Neural cell (in vitro differentiated cells): ENCODE results near the gene UMOD. TPM values are rescaled to one million over a fixed set of nuclear protein-coding genes. Genes with fewer than 3 reads are reported as not detected.

Source experiments
- H2AFZ ChIP-seq: fragments of 200-600, 300-800 bp; sonication (generic), shearing (Covaris generic); 2 replicates; pipeline ENCODE4 v1.6.0; 2014; ENCODE audit warnings: low read depth, mild to moderate bottlenecking, antibody characterized with exemption, low read length, moderate library complexity
- H3F3A ChIP-seq: fragments of 200-600 bp; shearing (Covaris generic); 2 replicates; pipeline ENCODE4 v1.6.1; 2016; ENCODE audit warnings: mild to moderate bottlenecking, moderate library complexity, mixed read lengths, antibody characterized with exemption, low read length; ENCODE audit not compliant: insufficient read depth, poor library complexity, severe bottlenecking
- H3K27ac ChIP-seq: fragments of 200-600, 300-800 bp; sonication (generic), shearing (Covaris generic); 2 replicates; pipeline ENCODE4 v1.5.1; 2014; ENCODE audit warnings: mild to moderate bottlenecking, low read length, moderate library complexity
- H3K27me3 ChIP-seq: fragments of 300-800, 200-600 bp; sonication (generic), shearing (Covaris generic); 2 replicates; pipeline ENCODE4 v1.6.0; 2014; ENCODE audit warnings: mild to moderate bottlenecking, low read depth, low read length, moderate library complexity; ENCODE audit not compliant: insufficient read depth
- H3K36me3 ChIP-seq: fragments of 300-800, 200-600 bp; sonication (generic), shearing (Covaris generic); 2 replicates; pipeline ENCODE4 v1.5.1; 2014; ENCODE audit warnings: mild to moderate bottlenecking, antibody characterized with exemption, low read length, moderate library complexity; ENCODE audit not compliant: insufficient read depth
- H3K4me2 ChIP-seq: fragments of 300-800, 200-600 bp; sonication (generic), shearing (Covaris generic); 2 replicates; pipeline ENCODE4 v1.6.0; 2014; ENCODE audit warnings: mild to moderate bottlenecking, low read length
- H3K4me3 ChIP-seq: fragments of 300-800, 200-600 bp; sonication (generic), shearing (Covaris generic); 2 replicates; pipeline ENCODE4 v1.5.1; 2014; ENCODE audit warnings: mild to moderate bottlenecking, low read length, moderate library complexity
- H3K79me2 ChIP-seq: fragments of 200-600 bp; shearing (Covaris generic); replicated peaks from 2 replicates; pipeline ENCODE4 v1.6.0; 2014; ENCODE audit warnings: mild to moderate bottlenecking, low read length, moderate library complexity; ENCODE audit not compliant: insufficient read depth
- H3K9ac ChIP-seq: fragments of 300-800, 200-600 bp; sonication (generic), shearing (Covaris generic); 2 replicates; pipeline ENCODE4 v1.6.1; 2016; ENCODE audit warnings: mild to moderate bottlenecking, low read length, mixed read lengths
- H3K9me2 ChIP-seq: fragments of 200-600 bp; shearing (Covaris generic); 2 replicates; pipeline ENCODE4 v1.6.1; 2016; ENCODE audit warnings: mild to moderate bottlenecking, low read length, mixed read lengths; ENCODE audit not compliant: insufficient read depth
- H3K9me3 ChIP-seq: fragments of 200-600, 300-800 bp; sonication (generic), shearing (Covaris generic); 2 replicates; pipeline ENCODE4 v1.6.1; 2016; ENCODE audit warnings: mild to moderate bottlenecking, mixed run types, low read length, moderate library complexity, mixed read lengths
- H4K20me1 ChIP-seq: fragments of 200-600 bp; shearing (Covaris generic); 2 replicates; pipeline ENCODE4 v1.6.1; 2016; ENCODE audit warnings: mild to moderate bottlenecking, mixed run types; ENCODE audit not compliant: insufficient read depth
- EP300 ChIP-seq: fragments of 450-650 bp; conservative IDR thresholded peaks from 2 replicates; pipeline ENCODE4 v1.6.1; 2014; ENCODE audit warnings: antibody characterized with exemption, mild to moderate bottlenecking, moderate library complexity; ENCODE audit not compliant: poor library complexity, severe bottlenecking
- EZH2 ChIP-seq: fragments of 200-600, 300-800 bp; shearing (Covaris generic), sonication (generic); IDR thresholded peaks from 2 replicates; pipeline ENCODE4 v1.6.1; 2014; ENCODE audit warnings: antibody characterized with exemption, low read length, borderline replicate concordance, mild to moderate bottlenecking; ENCODE audit not compliant: insufficient read depth, poor library complexity, severe bottlenecking
- MXI1 ChIP-seq: fragments of 450-650 bp; conservative IDR thresholded peaks from 2 replicates; pipeline ENCODE4 v1.6.1; 2014; ENCODE audit warnings: antibody characterized with exemption, mild to moderate bottlenecking; ENCODE audit not compliant: poor library complexity, severe bottlenecking
- POLR2AphosphoS5 ChIP-seq: IDR thresholded peaks from 2 replicates; pipeline ENCODE4 v1.6.1; 2012
- RAD21 ChIP-seq: fragments of 450-650 bp; conservative IDR thresholded peaks from 2 replicates; pipeline ENCODE4 v1.6.1; 2014; ENCODE audit warnings: antibody characterized with exemption, mild to moderate bottlenecking, moderate library complexity
- SMC3 ChIP-seq: fragments of 450-650 bp; conservative IDR thresholded peaks from 2 replicates; pipeline ENCODE4 v1.6.1; 2014; ENCODE audit warnings: antibody characterized with exemption, mild to moderate bottlenecking, moderate library complexity; ENCODE audit not compliant: poor library complexity
- TAF1 ChIP-seq: IDR thresholded peaks from 2 replicates; pipeline ENCODE4 v1.6.1; 2012; ENCODE audit warnings: low read depth
- polyA plus RNA-seq: library from polyadenylated mRNA; depleted of rRNA; stranded (reverse); fragments of >200 nt; gene quantifications from 2 replicates; pipeline ENCODE4 v1.2.3, GENCODE V29; 2014
- TF ChIP-seq, protein P1 (sequence below): IDR thresholded peaks from 2 replicates; pipeline ENCODE4 v1.6.1; 2012; ENCODE audit warnings: borderline replicate concordance
- TF ChIP-seq, protein P2 (sequence below): fragments of 450-650 bp; IDR thresholded peaks from 2 replicates; pipeline ENCODE4 v1.5.1; 2014; ENCODE audit warnings: antibody characterized with exemption, mild to moderate bottlenecking, moderate library complexity; ENCODE audit not compliant: poor library complexity, severe bottlenecking

The UMOD gene
- polyA plus RNA-seq, 1 donor from 2014 or later, result not detected

DNA sequence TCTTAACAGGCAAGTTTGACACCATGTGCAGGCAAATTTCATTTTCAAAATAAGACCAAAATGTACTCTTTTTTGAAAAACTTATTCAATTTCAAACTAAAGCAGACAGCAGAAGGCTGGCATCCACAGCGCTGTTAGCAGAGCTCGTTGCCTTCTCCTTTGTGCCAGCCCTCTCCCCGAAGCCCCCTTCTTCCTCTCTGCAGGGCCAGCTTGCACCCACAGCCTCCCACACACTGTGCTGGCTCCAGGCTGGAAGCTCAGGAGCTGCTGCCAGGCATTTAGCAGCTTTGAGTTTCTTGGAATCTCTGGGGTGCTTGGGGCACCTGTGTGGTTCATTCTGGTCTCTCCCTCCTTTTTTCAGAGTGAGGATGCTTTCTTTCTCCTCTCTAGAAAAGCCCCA, 62.9 kb downstream of the UMOD start:
- no peaks in the 10 kb centered on the region for H3F3A ChIP-seq
- no peak overlapping the region for H2AFZ ChIP-seq
- no peaks in the 10 kb centered on the region for H3K9me2 ChIP-seq
- TF ChIP-seq, protein P1, sequence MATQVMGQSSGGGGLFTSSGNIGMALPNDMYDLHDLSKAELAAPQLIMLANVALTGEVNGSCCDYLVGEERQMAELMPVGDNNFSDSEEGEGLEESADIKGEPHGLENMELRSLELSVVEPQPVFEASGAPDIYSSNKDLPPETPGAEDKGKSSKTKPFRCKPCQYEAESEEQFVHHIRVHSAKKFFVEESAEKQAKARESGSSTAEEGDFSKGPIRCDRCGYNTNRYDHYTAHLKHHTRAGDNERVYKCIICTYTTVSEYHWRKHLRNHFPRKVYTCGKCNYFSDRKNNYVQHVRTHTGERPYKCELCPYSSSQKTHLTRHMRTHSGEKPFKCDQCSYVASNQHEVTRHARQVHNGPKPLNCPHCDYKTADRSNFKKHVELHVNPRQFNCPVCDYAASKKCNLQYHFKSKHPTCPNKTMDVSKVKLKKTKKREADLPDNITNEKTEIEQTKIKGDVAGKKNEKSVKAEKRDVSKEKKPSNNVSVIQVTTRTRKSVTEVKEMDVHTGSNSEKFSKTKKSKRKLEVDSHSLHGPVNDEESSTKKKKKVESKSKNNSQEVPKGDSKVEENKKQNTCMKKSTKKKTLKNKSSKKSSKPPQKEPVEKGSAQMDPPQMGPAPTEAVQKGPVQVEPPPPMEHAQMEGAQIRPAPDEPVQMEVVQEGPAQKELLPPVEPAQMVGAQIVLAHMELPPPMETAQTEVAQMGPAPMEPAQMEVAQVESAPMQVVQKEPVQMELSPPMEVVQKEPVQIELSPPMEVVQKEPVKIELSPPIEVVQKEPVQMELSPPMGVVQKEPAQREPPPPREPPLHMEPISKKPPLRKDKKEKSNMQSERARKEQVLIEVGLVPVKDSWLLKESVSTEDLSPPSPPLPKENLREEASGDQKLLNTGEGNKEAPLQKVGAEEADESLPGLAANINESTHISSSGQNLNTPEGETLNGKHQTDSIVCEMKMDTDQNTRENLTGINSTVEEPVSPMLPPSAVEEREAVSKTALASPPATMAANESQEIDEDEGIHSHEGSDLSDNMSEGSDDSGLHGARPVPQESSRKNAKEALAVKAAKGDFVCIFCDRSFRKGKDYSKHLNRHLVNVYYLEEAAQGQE, result no peak
- TF ChIP-seq, protein P2, sequence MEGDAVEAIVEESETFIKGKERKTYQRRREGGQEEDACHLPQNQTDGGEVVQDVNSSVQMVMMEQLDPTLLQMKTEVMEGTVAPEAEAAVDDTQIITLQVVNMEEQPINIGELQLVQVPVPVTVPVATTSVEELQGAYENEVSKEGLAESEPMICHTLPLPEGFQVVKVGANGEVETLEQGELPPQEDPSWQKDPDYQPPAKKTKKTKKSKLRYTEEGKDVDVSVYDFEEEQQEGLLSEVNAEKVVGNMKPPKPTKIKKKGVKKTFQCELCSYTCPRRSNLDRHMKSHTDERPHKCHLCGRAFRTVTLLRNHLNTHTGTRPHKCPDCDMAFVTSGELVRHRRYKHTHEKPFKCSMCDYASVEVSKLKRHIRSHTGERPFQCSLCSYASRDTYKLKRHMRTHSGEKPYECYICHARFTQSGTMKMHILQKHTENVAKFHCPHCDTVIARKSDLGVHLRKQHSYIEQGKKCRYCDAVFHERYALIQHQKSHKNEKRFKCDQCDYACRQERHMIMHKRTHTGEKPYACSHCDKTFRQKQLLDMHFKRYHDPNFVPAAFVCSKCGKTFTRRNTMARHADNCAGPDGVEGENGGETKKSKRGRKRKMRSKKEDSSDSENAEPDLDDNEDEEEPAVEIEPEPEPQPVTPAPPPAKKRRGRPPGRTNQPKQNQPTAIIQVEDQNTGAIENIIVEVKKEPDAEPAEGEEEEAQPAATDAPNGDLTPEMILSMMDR, result no peak
- no peak for TF ChIP-seq TAF1
- TF ChIP-seq SMC3, result no peak
- no peak for TF ChIP-seq MXI1
- TF ChIP-seq EP300, result no peak
- TF ChIP-seq RAD21, result no peak
- no peak for TF ChIP-seq EZH2
- no peak for TF ChIP-seq POLR2AphosphoS5
- no peaks in the 10 kb centered on the region for H3K9me3 ChIP-seq
- H3K27ac ChIP-seq, result no peak overlapping the region
- no peak overlapping the region for H3K4me2 ChIP-seq
- H3K36me3 ChIP-seq, result no peaks in the 10 kb centered on the region
- no peaks in the 10 kb centered on the region for H3K79me2 ChIP-seq
- no peaks in the 10 kb centered on the region for H3K27me3 ChIP-seq
- H3K9ac ChIP-seq, result no peak overlapping the region
- H3K4me3 ChIP-seq, result no peak overlapping the region
- H4K20me1 ChIP-seq, result no peaks in the 10 kb centered on the region

DNA sequence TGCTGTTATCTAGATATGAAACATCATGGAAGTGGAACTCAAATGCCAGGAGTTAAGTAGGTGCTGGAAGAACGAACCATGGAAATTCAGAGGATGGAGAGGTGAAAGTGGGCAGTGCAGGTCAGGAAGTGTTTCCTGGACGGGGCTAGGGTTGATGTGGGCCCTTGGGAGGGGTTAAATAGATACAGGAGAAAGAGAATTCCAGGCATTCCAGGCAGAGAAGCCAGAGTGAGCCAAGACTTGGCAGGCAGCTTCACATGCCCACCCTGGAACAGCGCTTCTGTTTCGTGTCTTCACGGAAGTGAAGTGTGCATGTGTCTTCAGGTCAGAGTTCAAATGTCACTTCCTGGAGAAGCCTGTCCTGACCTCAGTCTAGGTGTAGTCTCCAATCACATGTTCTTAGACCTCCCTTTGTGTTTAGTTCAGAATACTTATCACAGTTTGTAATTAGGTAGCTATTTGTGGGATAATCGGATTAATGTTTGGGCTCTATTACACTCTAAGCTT, 66.5 kb downstream of the UMOD start:
- Histone ChIP-seq H3K79me2 (no peaks in the 10 kb centered on the region), H3K9ac (no peak overlapping the region), H4K20me1 (no peaks in the 10 kb centered on the region), H2AFZ (no peak overlapping the region), H3K9me2 (no peaks in the 10 kb centered on the region), H3K4me3 (no peak overlapping the region), H3K9me3 (no peaks in the 10 kb centered on the region), H3F3A (no peaks in the 10 kb centered on the region), H3K36me3 (no peaks in the 10 kb centered on the region), H3K27me3 (no peaks in the 10 kb centered on the region), H3K4me2 (no peak overlapping the region), H3K27ac (no peak overlapping the region)
- no peak for TF ChIP-seq EZH2
- TF ChIP-seq, protein P1, result no peak
- no peak for TF ChIP-seq POLR2AphosphoS5
- TF ChIP-seq EP300, result no peak
- TF ChIP-seq, protein P2, result no peak
- TF ChIP-seq TAF1, result no peak
- TF ChIP-seq SMC3, result no peak
- no peak for TF ChIP-seq MXI1
- TF ChIP-seq RAD21, result no peak
